ENCODE results near the gene TCIRG1.

Gene TCIRG1

GRCh38 chr11:68039526-68040086 lies 781 bp downstream of the TCIRG1 start:
- ATAC-seq (ENCODE audit: low read depth) (peak; percentile 21; the same call in 2 of the 3 replicates), DNase-seq (ENCODE audit: low spot score) (no peak)
- peaks cover 4% of the 10 kb centered on the region for H3K4me1 ChIP-seq (ENCODE audit: insufficient read depth, poor library complexity, severe bottlenecking)
- no peak for TF ChIP-seq CTCF (IDR thresholded peaks at IDR 0.05; ENCODE audit: poor library complexity, severe bottlenecking)
- H3K27me3 ChIP-seq (ENCODE audit: insufficient read depth, poor library complexity, severe bottlenecking): no peaks in the 10 kb centered on the region
- no peaks in the 10 kb centered on the region for H3K9me3 ChIP-seq (ENCODE audit: severe bottlenecking)
- H3K36me3 ChIP-seq (ENCODE audit: low read depth): 0 out of 2 replicates have a peak, but pooled peaks cover 7% of the 10 kb centered on the region
- H3K4me3 ChIP-seq (ENCODE audit: severe bottlenecking): peak overlapping the region; percentile 48
- H3K27ac ChIP-seq (ENCODE audit: poor library complexity, severe bottlenecking): peak overlapping the region; percentile 67

GRCh38 chr11:68040101-68040956 lies 1.5 kb downstream of the TCIRG1 start:
- no peaks in the 10 kb centered on the region for H3K27me3 ChIP-seq (ENCODE audit: insufficient read depth, poor library complexity, severe bottlenecking)
- peak; percentile 58 for DNase-seq (ENCODE audit: low spot score)
- peak overlapping the region; percentile 67 for H3K27ac ChIP-seq (ENCODE audit: poor library complexity, severe bottlenecking)
- 0 out of 2 replicates have a peak, but pooled peaks cover 7% of the 10 kb centered on the region for H3K36me3 ChIP-seq (ENCODE audit: low read depth)
- H3K4me3 ChIP-seq (ENCODE audit: severe bottlenecking): peak overlapping the region; percentile 48
- peak; percentile 62 for ATAC-seq (ENCODE audit: low read depth)
- TF ChIP-seq CTCF (IDR thresholded peaks at IDR 0.05; ENCODE audit: poor library complexity, severe bottlenecking): no peak
- H3K4me1 ChIP-seq (ENCODE audit: insufficient read depth, poor library complexity, severe bottlenecking): peaks cover 4% of the 10 kb centered on the region
- no peaks in the 10 kb centered on the region for H3K9me3 ChIP-seq (ENCODE audit: severe bottlenecking)

- peak; percentile 45 for DNase-seq (ENCODE audit: low spot score)
- Histone ChIP-seq H3K9me3 (ENCODE audit: severe bottlenecking) (no peaks in the 10 kb centered on the region), H3K27me3 (ENCODE audit: insufficient read depth, poor library complexity, severe bottlenecking) (no peaks in the 10 kb centered on the region), H3K36me3 (ENCODE audit: low read depth) (0 out of 2 replicates have a peak, but pooled peaks cover 10% of the 10 kb centered on the region), H3K4me1 (ENCODE audit: insufficient read depth, poor library complexity, severe bottlenecking) (peaks cover 4% of the 10 kb centered on the region), H3K4me3 (ENCODE audit: severe bottlenecking) (peak overlapping the region; percentile 48), H3K27ac (ENCODE audit: poor library complexity, severe bottlenecking) (peak overlapping the region; percentile 67)
- no peak for TF ChIP-seq CTCF (IDR thresholded peaks at IDR 0.05; ENCODE audit: poor library complexity, severe bottlenecking)
- ATAC-seq (ENCODE audit: low read depth): no peak
Observed at GRCh38 chr11:68040957-68041591, 2.2 kb downstream of the TCIRG1 start.

GRCh38 chr11:68041617-68042218 lies 2.9 kb downstream of the TCIRG1 start:
- Histone ChIP-seq H3K9me3 (ENCODE audit: severe bottlenecking) (no peaks in the 10 kb centered on the region), H3K36me3 (ENCODE audit: low read depth) (0 out of 2 replicates have a peak, but pooled peaks cover 10% of the 10 kb centered on the region), H3K4me1 (ENCODE audit: insufficient read depth, poor library complexity, severe bottlenecking) (peaks cover 4% of the 10 kb centered on the region), H3K4me3 (ENCODE audit: severe bottlenecking) (no peak overlapping the region), H3K27me3 (ENCODE audit: insufficient read depth, poor library complexity, severe bottlenecking) (no peaks in the 10 kb centered on the region), H3K27ac (ENCODE audit: poor library complexity, severe bottlenecking) (peak overlapping the region; percentile 67)
- ATAC-seq (ENCODE audit: low read depth) (no peak), DNase-seq (ENCODE audit: low spot score) (no peak)
- TF ChIP-seq CTCF (IDR thresholded peaks at IDR 0.05; ENCODE audit: poor library complexity, severe bottlenecking): no peak
